ENCODE data around the gene CNOT6.

GRCh38 chr5:180553530-180553929, 59.4 kb downstream of the CNOT6 start:
- TF ChIP-seq CTCF (tag by site-specific recombination; IDR thresholded peaks at IDR 0.05) (no peak), ZBTB17 (tag by site-specific recombination; IDR thresholded peaks at IDR 0.05) (no peak), ZBTB8A (tag by site-specific recombination; IDR thresholded peaks at IDR 0.05) (no peak), ZNF266 (tag by site-specific recombination; IDR thresholded peaks at IDR 0.05; ENCODE audit: low read depth) (no peak), REST (tag by site-specific recombination; IDR thresholded peaks at IDR 0.05) (no peak), ZNF560 (tag by site-specific recombination; IDR thresholded peaks at IDR 0.05; ENCODE audit: borderline replicate concordance) (no peak), ZNF292 (tag by site-specific recombination; IDR thresholded peaks at IDR 0.05; ENCODE audit: borderline replicate concordance, low read depth) (no peak), ZBTB26 (tag by site-specific recombination; optimal IDR thresholded peaks at IDR 0.05) (no peak), ZNF148 (tag by site-specific recombination; IDR thresholded peaks at IDR 0.05; ENCODE audit: borderline replicate concordance) (no peak), KLF10 (tag by site-specific recombination; IDR thresholded peaks at IDR 0.05) (no peak), ZNF19 (tag by site-specific recombination; IDR thresholded peaks at IDR 0.05; ENCODE audit: low read depth) (no peak)
